Astrocyte of the hippocampus (primary cell): ENCODE results near the gene AFF2.

ENCODE experiments used
- DNase-seq: peaks from one replicate; pipeline ENCODE4 v3.0.0; 2011; ENCODE audit warnings: low read depth, low spot score

Gene AFF2

DNA sequence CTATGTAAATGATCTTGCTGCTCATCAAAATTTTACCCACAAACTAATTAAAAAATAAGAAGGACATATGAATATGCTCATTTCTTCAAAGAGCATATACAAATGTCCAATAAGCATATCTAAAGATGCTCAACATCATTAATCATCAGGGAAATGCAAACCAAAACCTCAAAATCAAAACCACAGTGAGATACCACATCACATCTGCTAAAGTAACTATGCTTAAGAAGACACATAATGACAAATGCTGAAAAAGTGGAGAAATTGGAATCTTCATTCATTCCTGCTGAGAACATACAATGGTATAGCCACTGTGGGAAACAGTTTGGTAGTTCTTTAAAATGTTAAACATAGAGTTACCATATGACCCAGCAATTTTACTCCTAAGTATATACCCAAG, 81.9 kb downstream of the AFF2 start:
- DNase-seq, result no peak

GRCh38 chrX:148588649-148589310, 88.4 kb downstream of the AFF2 start:
- no peak for DNase-seq

DNA sequence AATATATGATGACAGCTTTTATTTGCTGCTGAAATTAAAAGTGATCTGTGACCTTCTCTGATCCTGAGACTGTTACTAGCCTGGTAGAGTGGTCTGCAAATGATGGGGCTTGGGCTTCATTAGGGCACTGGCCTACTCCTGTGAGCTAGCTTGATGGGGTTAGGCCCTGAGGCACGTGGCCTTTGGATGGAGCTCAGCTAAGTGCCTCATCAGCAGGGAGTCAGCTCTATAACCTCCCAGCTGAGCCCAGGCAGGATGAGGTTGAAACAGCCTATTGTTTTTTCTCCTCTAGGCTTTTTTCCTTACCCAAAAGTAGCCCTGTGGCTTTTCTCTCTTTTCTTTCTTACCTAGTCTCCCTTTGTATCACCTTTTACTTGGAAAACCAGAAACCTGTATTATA, 92.2 kb downstream of the AFF2 start:
- no peak for DNase-seq

DNA sequence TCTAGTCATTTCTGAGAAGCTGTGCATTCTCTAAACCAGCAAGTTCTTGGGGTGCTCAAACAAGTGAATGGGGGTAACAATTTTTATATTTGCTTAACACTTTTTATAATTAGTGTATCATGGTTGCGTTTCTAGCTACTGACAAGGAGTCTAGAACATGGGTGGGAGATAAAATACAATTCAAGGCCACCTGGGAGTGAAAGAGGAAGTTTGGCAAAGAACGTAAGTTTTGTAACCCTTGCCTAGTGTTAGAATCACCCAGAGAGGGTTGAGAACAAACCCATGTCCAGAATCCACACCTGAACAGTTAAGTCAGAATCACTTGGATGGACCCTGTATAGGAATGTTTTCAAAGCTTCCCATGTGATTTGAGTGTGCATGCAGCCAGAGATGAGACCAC, 92.7 kb downstream of the AFF2 start:
- no peak for DNase-seq

DNA sequence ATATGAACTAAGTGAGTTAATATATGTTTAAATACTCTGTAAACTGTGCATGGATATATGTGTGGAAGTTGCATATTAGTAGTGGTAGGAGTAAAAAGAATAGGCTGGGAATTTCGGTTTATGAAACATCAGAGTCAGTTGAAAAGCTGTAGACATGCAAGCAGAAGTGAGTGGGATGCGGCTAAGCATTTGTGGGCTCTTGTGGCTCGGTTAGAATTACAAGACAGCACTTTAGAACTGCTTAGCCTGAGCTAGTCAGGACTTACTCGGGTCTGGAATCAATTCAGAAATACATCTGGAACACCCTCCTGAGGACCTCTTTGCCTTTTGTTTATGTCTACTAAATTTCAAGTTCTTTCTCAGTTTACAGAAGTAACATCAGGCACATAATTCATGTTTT, 93.6 kb downstream of the AFF2 start:
- DNase-seq, result no peak

- DNase-seq, result no peak
These were observed 99.0 kb downstream of the AFF2 start for GRCh38 chrX:148599404-148599803.

DNA sequence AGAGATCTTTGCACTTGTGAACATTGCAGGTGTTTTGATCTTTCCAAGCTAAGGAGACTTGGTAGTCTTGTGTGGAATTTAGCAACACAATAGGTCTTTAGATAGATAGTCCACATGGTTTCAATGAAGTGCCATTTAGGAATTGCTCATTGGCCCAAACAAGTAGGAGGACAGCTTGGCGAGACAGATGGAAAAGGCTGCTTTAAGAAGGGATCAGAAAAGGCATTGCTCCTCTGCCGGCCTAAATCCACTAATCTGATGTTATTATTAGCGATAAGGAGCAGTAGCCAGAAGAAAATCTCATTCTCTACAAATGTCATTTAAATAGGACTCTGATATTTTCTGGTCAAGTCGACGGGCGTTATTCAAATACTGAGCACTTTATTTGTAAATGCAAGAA, 99.7 kb downstream of the AFF2 start:
- no peak for DNase-seq

GRCh38 chrX:148600581-148600980, 100.2 kb downstream of the AFF2 start:
- DNase-seq, result no peak

GRCh38 chrX:148601034-148601433, 100.6 kb downstream of the AFF2 start:
- peak; percentile 45 for DNase-seq

DNA sequence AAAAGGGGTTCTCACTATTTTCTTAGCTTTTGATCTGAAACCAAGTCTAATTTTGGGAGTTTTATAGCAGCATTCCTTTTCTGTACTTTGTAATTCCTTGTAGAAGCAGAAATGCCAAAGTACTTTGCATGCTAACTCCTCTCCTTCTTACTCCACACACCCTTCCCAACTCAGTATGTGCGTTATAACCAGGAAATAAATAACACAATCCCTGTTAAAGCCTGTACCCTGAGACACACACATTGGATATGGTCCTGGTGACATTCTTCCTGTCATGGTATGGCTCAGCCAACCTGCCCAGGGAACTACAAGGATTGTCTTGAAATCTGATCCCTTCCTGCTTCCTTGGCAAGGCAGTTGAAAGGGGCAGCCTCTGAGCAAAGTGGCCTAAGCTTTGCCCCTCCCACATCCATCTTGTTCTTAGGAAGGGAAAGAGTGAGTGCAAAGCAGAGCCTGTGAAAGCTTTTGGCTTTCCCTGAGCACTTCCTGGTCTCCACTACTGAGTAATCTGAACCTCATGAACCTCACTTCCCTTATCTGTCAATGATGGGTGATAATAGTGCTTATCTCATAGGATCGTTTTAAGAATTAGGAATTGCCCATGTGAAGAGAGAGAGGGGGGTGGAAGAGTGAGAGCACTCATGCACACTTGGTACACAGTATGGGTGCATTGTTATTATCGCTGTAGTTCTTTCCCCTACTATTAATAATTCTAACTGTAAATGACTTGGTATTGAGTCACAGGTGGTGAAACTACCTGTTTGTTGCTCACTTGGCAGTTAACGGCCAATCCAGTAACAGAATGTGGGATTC, 109.3 kb downstream of the AFF2 start:
- DNase-seq, result peak; percentile 26

DNA sequence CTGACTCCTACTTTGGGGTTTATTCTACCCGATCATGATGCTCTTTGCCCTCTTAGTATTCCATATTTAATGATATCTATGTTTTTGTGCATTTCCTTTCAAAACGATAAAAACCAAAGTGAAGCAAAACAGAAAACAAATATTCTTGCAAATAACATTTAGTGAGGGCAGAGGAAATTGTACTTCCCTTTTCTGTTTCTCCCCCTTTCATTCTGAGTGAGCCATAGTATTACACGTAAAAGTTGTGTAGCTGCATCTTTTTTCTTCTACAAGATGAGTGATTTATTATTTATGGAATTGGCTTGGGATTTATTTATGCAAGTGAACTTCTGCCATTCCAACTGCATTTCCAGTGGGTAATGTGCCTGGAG, 109.9 kb downstream of the AFF2 start:
- DNase-seq, result no peak

DNA sequence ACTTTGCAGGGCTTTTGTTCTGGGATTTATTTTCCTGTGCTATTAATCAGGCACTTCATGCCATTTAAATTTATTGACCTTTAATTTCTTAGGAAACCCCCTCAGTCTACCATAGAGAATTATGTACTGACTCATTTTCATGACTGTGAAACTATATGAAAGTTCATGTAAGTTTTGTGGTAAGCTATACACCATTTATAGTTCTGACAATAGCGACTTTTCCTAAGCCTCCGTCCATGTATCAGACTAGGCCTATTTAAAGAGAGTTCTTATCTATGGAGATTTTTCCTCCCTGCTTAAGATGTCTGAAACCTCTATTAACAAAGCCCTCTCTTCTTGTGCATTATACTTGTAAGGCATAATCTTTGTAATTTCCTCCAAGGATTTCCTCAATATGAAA, 111.6 kb downstream of the AFF2 start:
- no peak for DNase-seq

DNA sequence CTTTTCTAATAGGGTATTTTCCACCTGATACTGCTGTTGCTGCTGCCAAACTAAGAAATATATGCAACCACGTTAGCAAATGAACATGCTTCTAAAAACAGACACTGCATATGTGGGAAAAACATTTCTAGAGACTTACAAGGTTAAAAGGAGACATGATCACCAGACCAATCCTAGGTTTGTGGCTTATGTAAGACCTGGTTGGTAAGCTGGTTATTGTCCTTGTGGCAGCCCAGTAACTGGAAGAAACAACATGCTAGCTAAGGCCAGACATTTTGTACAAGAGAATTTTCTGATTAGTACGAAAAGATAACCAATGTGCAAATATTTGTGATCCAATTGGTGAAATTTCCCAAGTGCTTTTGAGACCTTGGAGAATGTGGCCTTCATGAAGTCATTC, 112.0 kb downstream of the AFF2 start:
- no peak for DNase-seq

DNA sequence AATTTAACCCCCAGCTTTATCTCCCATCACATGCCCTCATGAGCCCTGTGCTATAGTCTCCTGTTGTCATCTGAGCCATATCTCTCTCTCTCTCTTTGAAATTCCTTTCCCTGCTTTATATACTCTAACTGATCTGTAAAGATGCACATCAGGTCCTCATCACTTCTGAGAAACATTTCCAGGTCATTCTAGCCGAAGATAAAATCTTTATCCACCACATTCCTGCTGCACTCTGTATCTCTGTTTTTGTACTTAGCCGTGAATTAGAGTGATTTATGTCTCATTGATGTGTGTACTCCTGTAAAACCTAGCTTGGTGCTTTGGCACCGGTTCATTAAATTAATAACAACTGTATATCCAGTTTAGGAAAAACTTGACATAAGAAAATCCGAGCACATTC, 113.2 kb downstream of the AFF2 start:
- DNase-seq, result no peak

DNA sequence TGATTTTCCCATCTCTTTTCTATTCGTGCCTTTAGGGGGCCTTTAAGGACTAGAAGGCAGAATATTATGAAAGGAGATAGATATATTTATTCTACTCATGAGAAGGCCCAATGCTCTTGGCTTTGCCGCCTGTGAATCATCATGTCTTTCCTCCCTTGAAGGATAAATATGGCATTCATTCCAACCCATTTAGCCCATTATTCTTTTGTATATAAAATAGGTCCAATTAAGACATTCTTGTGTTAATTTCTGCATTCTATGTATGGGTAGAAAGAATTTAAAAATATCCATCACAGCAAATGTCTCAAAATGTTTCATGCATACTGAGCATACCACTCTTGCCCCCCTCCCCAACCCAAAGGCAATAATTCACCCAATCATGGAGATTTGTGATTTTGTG, 115.1 kb downstream of the AFF2 start:
- peak; percentile 13 for DNase-seq

GRCh38 chrX:148618470-148619445, 118.3 kb downstream of the AFF2 start:
- DNase-seq, result no peak

DNA sequence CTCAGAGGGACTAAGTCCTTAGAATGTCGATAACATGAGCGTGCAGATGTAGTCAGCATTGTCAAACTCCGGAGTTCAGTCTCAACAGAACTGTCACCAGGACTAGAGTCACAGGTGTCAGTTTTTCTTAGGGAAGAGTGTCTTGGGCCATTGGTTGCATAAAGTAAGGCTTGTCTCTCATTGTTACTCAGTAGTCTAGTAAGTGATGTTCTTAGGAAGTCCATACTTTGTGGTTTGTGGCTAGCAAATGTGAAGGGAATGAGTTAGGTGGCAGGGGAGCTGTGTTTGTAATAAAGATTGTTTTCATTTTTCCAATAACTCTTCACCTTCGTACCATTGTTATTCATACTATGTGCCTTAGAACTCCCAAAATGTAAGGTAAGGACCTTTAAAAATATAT, 119.6 kb downstream of the AFF2 start:
- DNase-seq, result peak; percentile 33

DNA sequence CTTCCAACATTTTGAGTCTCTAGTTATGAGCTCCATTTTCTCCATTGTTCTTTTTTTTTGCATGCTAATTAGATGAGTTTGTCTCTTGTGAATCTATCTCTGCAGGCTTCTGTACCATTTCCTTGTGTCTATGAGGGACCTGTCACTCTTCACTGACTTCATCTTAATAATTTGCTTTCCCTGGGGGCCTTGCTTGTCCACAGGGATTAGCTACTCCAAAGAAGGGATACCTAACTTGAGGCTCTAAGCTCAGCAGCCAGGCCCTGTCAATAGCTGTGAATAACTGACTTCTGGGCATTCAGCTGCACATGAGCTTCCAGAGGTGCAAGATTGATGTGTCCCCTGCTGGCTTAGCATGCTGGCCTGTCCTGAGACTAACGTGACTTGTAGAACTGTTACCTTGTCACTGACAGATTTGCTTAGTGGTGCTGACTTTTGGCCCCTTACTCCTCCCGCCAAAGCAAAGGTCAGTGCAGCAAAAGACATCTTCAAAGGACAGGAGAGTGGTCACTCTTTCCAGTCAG, 124.6 kb downstream of the AFF2 start:
- no peak for DNase-seq

DNA sequence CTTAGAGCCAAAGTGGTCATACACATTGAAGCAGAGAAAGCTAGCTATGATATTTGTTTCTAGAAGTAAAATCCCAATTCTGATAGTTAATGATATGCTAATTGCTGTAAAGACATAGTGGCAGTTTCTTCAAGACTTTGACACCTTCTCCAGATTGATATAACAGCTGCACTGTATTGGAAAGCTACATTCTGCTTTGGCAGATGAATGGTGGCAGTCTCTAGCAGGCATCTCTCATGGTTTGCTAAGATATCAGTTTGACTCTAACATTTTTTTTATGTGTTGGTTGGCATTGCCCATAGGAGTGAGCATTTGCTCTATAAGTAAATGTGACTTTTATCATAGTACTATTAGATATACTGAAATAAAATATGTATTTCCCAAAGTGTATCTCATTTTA, 128.2 kb downstream of the AFF2 start:
- no peak for DNase-seq

DNA sequence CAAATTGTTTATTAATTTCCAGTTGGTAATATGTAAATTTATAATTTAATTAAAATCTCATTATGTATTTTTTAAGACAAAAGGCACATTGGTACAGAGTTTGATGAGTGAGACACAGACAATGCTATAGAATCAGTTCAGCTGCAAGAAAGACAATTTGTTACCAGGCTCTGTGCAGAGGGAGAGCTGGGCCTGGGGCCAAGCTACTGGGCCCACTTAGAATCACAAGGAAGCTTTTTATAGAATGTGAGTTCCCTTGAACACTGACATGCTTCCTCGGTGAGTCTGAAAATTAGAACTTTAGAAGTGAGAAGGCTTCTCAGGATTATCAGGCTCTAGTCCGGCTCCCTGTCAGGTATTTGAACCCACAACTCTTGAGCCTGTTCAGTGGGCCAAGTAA, 129.0 kb downstream of the AFF2 start:
- peak; percentile 46 for DNase-seq

GRCh38 chrX:148632444-148632843, 132.0 kb downstream of the AFF2 start:
- DNase-seq, result peak; percentile 7
